Pons (tissue), 1 donor: ENCODE results near the gene GPD1.
"Not testable (repeated sequence)": the region's sequence is repeated elsewhere in the genome, so short reads cannot be mapped to it uniquely, and the experiment has no call there.

ENCODE experiments used
- DNase-seq: peaks from one replicate; pipeline ENCODE4 v3.0.0-alpha.2; 2016; ENCODE audit warnings: low spot score

GPD1 gene

DNA sequence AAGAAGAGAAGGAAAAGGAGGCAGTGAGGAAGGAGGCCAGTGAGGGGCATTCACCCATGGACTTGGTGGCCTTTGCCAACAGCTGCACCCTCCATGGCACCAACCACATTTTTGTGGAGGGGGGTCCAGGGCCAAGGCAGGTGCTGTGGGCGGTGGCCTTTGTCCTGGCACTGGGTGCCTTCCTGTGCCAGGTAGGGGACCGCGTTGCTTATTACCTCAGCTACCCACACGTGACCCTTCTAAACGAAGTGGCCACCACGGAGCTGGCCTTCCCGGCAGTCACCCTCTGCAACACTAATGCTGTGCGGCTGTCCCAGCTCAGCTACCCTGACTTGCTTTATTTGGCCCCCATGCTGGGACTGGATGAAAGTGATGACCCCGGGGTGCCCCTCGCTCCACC is 30.1 kb upstream of the GPD1 start:
- DNase-seq, result no peak

DNA sequence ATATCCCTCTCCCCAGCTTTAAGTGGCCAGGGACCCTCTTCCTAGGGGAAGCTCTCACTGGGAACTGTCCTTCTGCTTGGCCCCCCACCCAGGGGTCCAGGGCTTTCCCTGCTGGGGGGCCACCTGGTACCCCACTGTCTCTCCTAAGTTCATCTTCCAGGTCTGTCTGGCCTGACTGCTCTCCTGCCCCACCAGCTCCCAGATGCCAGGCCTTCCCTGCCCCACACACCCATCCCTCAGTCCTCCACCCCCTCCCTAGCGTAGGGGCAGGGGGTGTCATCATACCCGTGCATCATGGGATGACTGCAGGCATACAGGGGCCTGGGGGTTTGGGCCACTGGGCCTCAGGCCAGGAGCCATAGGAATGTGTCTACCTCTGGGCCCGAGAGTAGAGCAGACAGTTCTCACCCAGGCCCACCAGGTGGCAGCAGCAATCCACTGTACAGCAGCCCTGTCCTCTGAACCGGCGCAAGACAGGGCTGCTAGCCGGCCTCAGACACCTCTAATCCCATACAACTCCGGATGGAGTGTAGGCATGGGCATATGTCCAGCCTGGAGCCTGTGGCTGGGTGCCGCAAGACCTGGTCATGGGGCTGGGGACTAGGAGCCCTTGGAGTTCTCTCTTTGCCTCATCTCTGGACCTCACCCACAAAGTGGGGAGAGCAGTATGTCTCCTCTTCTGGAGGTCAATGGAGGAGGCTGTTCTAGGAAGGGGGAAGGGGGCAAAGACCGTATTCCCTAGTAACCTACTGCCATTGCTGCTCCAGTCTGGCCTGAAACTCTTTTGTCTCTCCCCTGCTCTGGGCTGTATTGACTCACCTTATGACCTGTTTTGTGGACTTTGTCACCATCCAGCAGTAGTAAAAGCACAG is 28.6 kb upstream of the GPD1 start:
- peak; percentile 79 for DNase-seq

DNA sequence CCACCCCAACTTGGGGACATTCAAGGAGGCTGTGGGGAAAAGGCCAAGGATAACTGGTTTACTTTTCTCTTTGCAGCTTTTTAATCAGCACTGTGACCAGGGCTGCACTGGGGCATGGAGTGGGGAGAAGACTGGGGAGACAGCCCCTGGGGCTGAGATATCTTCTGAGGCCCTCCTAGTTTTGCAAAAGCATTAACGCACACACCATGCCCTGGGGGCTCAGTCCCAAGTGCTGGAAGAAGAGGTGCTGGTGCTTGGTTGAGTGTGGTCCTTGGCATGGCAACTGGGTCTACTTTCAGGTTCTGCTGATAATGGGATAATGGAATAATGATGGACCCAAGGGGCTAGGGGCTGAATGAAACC is 28.0 kb upstream of the GPD1 start:
- DNase-seq, result no peak

DNA sequence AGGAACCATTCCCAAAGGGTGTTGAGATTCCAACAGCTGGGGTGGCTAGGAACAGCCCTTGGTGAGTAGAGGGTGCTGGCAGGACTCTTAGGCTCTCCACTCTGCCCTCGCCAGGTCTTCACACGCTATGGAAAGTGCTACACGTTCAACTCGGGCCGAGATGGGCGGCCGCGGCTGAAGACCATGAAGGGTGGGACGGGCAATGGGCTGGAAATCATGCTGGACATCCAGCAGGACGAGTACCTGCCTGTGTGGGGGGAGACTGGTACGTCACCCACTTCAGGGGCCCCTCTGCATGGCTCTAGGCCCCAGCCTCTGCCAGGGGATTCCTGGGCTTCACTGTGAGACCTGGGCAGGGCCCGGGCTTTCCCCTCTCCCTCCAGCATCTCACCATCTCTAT is 26.7 kb upstream of the GPD1 start:
- DNase-seq, result no peak

DNA sequence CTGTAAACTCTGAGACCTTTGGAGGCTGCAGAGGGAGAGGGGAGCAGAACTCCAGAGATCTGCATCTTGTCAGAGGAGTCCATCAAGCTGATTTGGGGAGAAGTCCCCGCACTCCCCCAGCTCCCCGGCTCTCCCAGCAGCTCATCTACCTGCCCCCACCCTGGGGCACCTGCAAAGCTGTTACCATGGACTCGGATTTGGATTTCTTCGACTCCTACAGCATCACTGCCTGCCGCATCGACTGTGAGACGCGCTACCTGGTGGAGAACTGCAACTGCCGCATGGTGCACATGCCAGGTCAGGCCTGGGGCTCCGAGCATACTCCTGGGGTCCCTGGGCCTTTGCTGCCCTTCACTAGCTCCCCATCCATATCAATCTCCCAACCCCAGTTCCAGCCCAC is 25.5 kb upstream of the GPD1 start:
- DNase-seq, result no peak

DNA sequence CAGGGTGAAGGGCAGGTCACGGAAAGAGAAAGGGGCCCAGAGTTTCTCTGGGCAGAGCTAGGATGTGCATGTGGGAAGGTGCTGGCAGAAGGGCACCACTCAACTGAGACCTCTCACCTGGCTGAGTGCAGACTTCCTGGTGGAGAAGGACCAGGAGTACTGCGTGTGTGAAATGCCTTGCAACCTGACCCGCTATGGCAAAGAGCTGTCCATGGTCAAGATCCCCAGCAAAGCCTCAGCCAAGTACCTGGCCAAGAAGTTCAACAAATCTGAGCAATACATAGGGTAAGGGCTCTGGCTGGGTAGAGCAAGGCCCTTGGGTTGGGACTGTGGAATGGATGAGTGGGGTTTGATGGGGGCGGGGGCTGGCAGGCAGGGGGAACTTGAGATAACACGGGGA is 24.0 kb upstream of the GPD1 start:
- no peak for DNase-seq

DNA sequence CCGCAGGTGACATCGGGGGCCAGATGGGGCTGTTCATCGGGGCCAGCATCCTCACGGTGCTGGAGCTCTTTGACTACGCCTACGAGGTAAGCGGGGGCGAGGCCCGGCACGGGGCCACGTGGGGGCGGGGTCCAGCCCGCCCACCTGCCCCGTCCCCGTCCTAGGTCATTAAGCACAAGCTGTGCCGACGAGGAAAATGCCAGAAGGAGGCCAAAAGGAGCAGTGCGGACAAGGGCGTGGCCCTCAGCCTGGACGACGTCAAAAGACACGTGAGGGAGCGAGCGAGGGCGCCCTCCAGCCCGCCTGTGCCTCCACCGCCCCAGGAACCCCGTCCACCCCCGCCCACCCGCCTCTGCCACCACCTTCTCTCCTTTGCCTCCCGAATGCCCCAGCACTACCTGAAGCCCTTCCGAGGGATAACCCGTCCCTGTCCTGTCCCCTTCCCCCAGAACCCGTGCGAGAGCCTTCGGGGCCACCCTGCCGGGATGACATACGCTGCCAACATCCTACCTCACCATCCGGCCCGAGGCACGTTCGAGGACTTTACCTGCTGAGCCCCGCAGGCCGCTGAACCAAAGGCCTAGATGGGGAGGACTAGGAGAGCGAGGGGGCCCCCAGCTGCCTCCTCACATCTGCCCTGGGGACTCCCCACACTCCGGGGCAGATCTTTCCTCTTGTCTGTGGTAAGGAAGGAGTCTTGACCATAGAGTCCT is 22.6 kb upstream of the GPD1 start:
- no peak for DNase-seq

DNA sequence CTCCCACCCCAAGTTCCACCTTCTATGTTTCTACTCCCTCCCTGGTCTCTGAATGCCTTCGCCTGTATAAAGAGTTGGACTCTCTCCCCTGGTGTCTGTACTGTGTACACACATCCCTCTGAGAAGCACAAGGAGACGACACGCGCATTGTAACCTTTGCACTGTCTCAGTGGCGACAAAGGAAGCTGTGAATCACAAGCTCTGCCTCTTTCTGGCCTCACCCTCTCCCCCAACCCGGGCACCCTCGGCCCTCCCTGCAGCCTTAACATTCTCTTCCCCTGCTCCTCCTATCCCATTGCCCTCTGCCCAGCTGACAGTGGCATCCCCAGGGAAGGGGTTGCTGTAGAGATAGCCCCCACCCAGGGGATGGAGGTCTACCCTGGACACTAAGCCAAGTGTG is 21.2 kb upstream of the GPD1 start:
- no peak for DNase-seq

DNA sequence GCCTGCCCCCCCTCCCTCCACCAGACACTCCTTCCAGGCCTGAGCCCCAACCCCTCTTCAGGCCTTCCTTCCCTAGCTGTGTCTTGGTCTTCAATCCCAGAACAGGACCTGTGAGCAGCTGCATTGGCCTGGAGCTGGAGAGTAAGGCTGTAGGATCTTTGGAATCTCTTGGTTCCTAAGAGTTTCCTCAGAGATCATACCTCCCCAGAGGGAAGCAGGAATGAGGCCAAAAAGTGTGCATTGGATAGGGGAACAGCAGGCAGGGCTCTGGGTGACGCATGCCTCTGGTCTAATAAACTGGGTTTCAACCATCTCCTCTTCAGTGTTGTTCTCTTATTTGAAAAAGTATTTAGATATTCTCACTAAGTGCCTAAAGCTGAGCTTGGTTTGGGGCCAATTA is 20.5 kb upstream of the GPD1 start:
- DNase-seq, result no peak

DNA sequence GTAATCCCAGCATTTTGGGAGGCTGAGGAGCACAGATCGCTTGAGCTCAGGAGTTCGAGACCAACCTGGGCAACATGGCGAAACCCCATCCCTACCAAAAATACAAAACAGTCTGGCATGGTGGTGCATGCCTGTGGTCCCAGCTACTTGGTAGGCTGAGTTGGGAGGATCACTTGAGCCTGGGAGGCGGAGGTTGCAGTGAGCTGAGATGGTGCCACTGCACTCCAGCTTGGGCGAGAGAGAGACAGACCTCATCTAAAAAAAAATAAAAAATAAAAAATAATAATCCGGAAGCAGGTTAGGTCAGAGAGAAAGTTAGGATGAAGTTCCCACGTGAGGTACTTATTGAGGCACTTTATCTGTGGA is 19.4 kb upstream of the GPD1 start:
- not testable (repeated sequence) for DNase-seq

DNA sequence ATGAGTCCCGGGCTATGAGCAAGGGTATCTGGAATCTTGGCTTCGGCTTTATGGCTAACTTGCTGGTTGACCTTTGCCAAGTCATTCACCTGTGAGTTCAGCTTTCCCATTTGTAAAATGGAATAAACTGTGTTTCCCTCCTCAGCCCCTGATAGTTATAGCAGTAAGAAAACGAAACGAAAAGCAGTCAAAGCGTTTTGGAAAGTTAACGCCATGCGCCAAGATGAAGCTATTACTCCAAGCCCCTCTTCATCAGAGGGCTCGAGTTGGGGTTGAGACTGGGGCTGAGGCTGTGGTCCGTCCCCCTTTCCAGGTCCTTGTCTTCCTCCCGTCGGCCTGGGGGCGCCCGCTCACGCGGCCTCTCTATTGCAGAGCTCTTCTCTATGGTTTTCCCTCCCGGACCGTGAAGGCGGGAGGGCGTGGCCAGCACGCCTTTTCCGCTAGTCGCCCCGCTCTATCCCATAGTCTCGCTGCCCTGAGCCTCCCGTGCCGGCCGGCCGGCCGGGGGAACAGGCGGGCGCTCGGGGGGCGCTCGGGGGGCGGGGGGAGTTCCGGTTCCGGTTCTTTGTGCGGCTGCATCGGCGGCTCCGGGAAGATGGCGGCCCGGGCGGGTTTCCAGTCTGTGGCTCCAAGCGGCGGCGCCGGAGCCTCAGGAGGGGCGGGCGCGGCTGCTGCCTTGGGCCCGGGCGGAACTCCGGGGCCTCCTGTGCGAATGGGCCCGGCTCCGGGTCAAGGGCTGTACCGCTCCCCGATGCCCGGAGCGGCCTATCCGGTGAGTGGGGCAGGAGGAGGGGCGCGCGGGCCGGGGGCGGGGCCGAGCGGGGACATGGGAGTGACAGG is 18.8 kb upstream of the GPD1 start, which contains the start of gene SMARCD1:
SMARCD1 (plus strand) TSS at position 568 of the 840 bp plus-strand sequence; CDS start at position 596, 28 bp downstream.
- peak; percentile 94 for DNase-seq

DNA sequence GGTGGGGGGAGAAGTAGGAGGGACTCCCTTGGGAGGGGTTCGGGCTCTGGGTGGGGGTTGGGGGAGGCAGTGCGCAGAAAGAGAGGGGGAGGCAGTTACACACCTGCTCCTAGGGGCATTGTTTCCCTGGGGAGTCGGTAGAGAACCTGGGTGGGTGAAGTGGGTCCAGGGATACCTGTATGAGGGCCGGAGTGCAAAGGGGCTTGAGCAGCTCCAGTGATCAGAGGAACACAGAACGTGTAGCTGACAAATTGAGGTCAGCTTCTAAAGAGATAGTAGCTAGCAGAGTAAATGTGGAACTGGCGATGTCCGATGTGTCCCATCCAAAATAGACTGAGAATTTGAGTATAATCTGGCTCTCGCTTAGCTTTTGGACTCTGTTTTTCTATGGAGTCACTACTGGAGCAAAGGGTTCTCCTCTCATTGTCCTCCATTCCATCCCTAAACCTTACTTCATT is 18.2 kb upstream of the GPD1 start:
- no peak for DNase-seq

DNA sequence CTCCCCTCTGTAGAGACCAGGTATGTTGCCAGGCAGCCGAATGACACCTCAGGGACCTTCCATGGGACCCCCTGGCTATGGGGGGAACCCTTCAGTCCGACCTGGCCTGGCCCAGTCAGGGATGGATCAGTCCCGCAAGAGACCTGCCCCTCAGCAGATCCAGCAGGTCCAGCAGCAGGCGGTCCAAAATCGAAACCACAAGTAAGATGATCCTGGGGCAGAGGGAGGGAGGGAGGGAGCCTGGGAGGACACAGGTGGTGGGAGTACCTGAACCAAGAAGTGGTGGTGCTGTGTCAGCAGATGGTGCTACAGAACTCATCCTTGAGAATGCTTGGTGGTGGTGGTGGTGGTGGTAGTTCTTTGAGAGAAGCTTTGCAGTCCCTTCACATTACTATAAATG is 17.7 kb upstream of the GPD1 start:
- DNase-seq, result no peak

DNA sequence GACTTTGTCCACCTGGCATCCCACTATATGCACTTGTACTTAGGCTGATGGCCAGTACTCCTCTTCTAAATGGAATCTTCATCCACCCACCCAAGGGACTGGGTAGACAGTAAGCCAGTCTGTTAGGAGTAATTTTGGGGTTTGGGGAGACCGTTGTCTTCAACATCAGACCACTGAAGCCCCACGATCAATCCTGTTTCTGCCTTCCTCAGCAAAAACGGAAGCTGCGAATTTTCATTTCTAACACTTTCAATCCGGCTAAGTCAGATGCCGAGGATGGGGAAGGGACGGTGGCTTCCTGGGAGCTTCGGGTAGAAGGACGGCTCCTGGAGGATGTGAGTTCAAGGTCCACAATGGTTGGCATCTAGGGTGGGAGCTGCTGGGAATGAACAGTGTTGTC is 16.7 kb upstream of the GPD1 start:
- no peak for DNase-seq

DNA sequence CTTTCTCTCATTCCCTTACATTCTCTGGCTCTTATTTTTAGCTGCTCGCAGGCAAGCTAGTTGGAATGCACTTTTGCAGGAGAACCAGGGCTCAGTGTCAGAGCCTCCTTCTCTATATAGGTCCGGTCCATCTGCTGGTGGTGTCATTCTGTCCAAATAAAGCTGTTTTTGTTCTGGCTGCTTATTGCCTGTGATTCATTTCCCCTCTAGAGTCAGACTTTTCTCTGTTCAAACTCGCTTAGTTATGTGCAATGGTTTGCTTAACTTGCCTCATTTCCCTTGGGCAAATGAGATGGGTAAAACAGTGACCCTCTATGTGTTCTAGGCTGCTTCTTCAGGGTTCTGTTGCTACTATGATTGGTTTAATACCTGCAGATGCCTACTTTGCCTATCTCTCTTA is 15.8 kb upstream of the GPD1 start:
- peak; percentile 69 for DNase-seq

DNA sequence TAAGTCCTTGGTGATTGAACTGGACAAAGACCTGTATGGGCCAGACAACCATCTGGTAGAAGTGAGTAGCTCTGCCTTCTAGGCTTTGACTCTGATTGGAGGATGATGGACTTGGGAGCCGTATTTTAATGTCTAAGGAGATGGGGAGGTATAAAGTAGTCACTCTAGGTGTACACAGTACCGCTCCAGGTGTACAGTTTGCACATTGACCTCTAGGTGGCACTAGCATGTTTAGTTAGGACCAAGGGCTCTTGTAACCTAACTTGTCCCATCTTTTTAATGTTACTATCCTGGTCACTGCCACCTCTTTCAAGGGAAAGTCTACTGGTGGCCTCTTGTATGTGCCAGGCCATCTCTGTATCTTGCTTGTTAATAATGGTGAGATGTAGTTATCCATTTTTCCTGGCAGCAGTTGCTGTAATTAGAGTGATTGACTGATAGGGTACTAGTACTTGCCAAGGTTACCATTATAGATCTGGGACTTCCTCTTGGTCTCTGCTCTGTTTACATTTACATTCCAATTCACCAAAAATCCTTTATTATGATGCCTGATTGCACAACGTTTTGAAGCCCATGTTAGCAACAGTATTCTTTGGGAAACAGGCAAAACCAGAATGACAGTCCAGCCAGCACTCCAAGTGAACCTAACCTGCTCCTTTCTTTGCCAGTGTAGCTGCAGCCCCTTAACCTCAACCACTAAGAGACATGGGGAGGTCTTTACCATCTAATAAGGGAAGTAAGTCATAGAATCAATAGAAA is 15.1 kb upstream of the GPD1 start:
- DNase-seq, result peak; percentile 86

DNA sequence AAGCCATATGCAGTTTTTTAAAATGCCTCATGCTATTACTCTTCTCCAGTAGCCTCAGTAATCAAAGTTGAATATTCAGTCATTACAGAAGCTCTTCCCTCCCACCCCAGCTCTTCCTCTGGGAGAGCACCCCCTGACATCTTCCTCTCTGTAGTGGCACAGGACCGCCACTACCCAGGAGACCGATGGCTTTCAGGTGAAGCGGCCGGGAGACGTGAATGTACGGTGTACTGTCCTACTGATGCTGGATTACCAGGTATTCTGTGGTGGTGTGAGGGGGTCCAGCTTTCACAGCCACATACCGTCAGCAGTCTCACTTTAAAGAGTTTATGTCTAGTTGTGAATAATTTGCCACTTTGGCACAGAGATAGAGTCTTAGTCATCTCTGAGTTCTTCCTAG is 14.1 kb upstream of the GPD1 start:
- no peak for DNase-seq

DNA sequence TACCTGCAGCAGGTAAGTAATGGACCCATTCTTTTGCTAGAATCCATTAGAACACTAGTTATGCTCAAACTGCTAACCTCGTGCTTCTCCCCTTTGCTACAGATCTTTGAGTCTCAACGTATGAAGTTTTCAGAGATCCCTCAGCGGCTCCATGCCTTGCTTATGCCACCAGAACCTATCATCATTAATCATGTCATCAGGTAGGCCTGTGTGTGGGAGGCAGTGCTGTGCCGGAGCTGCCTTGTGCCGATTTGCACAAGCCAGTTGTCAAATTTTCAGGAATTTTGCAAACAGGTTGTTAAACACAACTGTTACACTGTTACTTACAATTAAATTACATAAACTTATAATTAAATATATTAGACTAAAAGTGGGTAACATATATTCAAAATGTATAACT is 13.4 kb upstream of the GPD1 start:
- no peak for DNase-seq

DNA sequence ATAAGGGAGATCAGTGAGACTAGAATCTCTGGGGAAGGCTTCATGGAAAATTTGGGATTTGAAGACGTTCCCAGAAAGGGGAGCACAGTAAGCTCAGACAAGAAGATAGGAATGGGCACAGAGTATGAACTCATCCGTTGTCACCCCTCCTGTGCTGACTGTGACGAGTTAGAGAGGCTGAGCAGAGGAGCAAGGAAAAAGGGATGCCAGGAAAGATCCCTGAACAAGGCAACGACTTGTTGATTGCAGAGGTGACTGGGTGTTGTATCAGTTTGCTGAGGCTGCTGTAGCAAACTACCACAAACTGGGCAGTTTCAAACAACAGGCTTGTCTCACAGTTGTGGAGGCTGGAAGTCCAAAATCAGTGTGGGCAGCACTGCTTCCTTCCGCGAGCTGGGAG is 5.9 kb upstream of the GPD1 start:
- DNase-seq, result no peak

DNA sequence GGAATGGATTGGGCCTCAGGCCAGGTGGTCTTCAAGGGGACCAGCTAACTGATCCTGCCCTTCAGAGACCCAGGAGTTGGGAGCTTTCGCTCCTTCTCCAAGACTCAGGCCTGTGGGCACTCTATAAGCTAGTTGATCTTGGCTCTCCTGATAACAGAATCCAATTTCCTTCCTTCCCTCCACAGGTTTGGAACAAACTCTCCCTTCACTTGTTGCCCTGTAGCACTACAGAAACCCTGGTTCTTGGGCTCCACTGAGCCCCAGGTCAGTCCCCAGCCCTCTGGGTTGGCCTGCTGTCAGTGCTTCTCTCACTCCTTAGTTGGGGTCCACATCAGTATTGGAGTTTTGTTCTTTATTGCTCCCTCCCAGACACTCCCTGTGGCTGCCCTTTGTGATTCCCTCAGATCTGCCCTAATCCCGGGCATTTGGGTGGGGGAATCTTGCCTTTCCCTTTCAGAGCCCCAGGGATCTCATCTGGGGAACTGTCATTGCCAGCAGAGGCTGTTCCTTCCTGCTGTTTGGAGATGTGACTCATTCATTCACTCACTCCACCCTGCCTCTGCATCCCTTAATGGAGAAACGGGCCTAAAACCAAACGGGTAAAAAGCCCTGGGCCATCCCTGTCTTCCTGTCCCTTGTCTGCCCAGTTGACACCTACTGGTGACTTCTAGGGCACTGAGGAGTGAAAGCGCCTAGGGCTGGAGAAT is 4.4 kb upstream of the GPD1 start:
- DNase-seq, result no peak

DNA sequence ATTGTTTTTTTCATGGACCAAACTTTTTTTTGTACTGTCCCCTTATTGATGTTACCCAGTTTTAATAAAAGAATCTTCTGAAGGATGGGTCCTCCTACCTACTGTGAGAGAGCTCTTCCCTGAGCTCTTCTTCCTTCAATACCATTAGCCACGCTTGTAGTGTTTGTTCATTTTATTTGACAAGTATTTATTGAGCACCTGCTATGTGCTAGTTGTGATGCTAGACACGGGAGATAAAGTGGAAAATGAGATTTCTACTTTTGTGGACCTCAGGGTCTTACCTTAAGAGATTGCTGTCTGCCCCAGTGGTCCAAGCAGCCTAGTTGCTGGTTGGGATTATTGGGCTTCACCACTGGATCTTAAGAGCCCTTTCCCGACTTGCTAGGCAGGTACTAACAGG is 3.2 kb upstream of the GPD1 start:
- DNase-seq, result no peak
